Measurements from ENCODE around the gene HSPA6. TPM values are rescaled to one million over a fixed set of nuclear protein-coding genes. Genes with fewer than 3 reads are reported as not detected.

Gene HSPA6
- total and polyA plus RNA-seq, 10 of the 15 experiments (the other 5 are each of a cell fraction or from before 2014, with no cell fraction given) = 0.05 to 8.8 (median 0.66) TPM

GRCh38 chr1:161499099-161500039 is 25.0 kb upstream of the HSPA6 start (continued):
- TF ChIP-seq CUX1 (IDR thresholded peaks at IDR 0.05; ENCODE audit: insufficient replicate concordance, low read depth, low read length) (no peak), NR2C2 (IDR thresholded peaks at IDR 0.05; ENCODE audit: borderline replicate concordance, control insufficient read depth, insufficient read length, low read depth) (no peak), MLLT1 (IDR thresholded peaks at IDR 0.05) (no peak), USF2 (IDR thresholded peaks at IDR 0.05; ENCODE audit: borderline replicate concordance, low read depth, low read length) (no peak), POLR2AphosphoS2 (IDR thresholded peaks at IDR 0.05; ENCODE audit: low read depth, low read length) (no peak), FOXK2 (IDR thresholded peaks at IDR 0.05) (no peak), IRF4 (IDR thresholded peaks at IDR 0.05; ENCODE audit: low read depth, low read length) (0 out of 2 replicates have a peak, but pooled peaks have one; percentile 43), SMARCA5 (IDR thresholded peaks at IDR 0.05) (no peak), BCL3 (IDR thresholded peaks at IDR 0.05; ENCODE audit: borderline replicate concordance, insufficient read depth, low read depth, low read length, poor library complexity, severe bottlenecking) (no peak), TARDBP (IDR thresholded peaks at IDR 0.05; ENCODE audit: borderline replicate concordance) (no peak)

Measured in GM12878 (cell line).